ENCODE data around the gene FUS.
"Not testable (repeated sequence)": the region's sequence is repeated elsewhere in the genome, so short reads cannot be mapped to it uniquely, and the experiment has no call there.

The FUS gene

GRCh38 chr16:31186930-31187807 is 7.2 kb downstream of the FUS start:
- DNase-seq (ENCODE audit: low read depth in 2 of 2): no peak

GRCh38 chr16:31187808-31188189 is 7.9 kb downstream of the FUS start:
- no peak for DNase-seq (ENCODE audit: low read depth in 2 of 2)

GRCh38 chr16:31188450-31189411 is 8.8 kb downstream of the FUS start:
- DNase-seq (ENCODE audit: low read depth in 2 of 2): no peak

GRCh38 chr16:31189412-31189778 is 9.5 kb downstream of the FUS start:
- DNase-seq (ENCODE audit: low read depth in 2 of 2): no peak

- DNase-seq (ENCODE audit: low read depth in 2 of 2): no peak
These were observed 10.1 kb downstream of the FUS start for GRCh38 chr16:31190061-31190460.

GRCh38 chr16:31190818-31191444 is 11.0 kb downstream of the FUS start:
- no peak for DNase-seq (ENCODE audit: low read depth in 2 of 2)

- DNase-seq (ENCODE audit: low read depth in 2 of 2): no peak
These were observed 11.9 kb downstream of the FUS start for GRCh38 chr16:31191697-31192428.

- DNase-seq (ENCODE audit: low read depth in 2 of 2): no peak
These were observed 13.1 kb downstream of the FUS start for GRCh38 chr16:31192856-31193642.

GRCh38 chr16:31193874-31194273 is 13.9 kb downstream of the FUS start:
- DNase-seq (ENCODE audit: low read depth in 2 of 2): no peak

- DNase-seq (ENCODE audit: low read depth in 2 of 2): no peak
These were observed 15.0 kb downstream of the FUS start for GRCh38 chr16:31194898-31195297.

- not testable (repeated sequence) for DNase-seq (ENCODE audit: low read depth in 2 of 2)
These were observed 15.9 kb downstream of the FUS start for GRCh38 chr16:31195861-31196260.

- no peak for DNase-seq (ENCODE audit: low read depth in 2 of 2)
These were observed 16.6 kb downstream of the FUS start for GRCh38 chr16:31196324-31197088.

GRCh38 chr16:31198207-31198882 is 18.4 kb downstream of the FUS start:
- no peak for DNase-seq (ENCODE audit: low read depth in 2 of 2)

- DNase-seq (ENCODE audit: low read depth in 2 of 2): no peak
These were observed 19.6 kb downstream of the FUS start for GRCh38 chr16:31199430-31200041.

- not testable (repeated sequence) for DNase-seq (ENCODE audit: low read depth in 2 of 2)
These were observed 20.2 kb downstream of the FUS start for GRCh38 chr16:31200111-31200510.

GRCh38 chr16:31200821-31201568 is 21.1 kb downstream of the FUS start:
- no peak for DNase-seq (ENCODE audit: low read depth in 2 of 2)

GRCh38 chr16:31201582-31202413 is 21.9 kb downstream of the FUS start:
- no peak for DNase-seq (ENCODE audit: low read depth in 2 of 2)
